Karpas-422 (cell line): ENCODE data around the gene ABI3BP. TPM values are rescaled to one million over a fixed set of nuclear protein-coding genes. Genes with fewer than 3 reads are reported as not detected.

Experiments used
- DNase-seq: peaks from one replicate; pipeline ENCODE4 v3.0.0-alpha.2; 2015
- H2AFZ ChIP-seq: fragments of 200-600 bp; sonication (generic); 2 replicates; pipeline ENCODE4 v1.6.1; 2014; ENCODE audit warnings: antibody characterized with exemption, low read length, mixed read lengths
- H3K27ac ChIP-seq: fragments of 200-600 bp; sonication (generic); 2 replicates; pipeline ENCODE4 v1.5.1; 2014; ENCODE audit warnings: mild to moderate bottlenecking, low read length, moderate library complexity
- H3K27me3 ChIP-seq: fragments of 200-600 bp; sonication (generic); 2 replicates; pipeline ENCODE4 v1.6.1; 2014; ENCODE audit warnings: low read length, mixed read lengths
- H3K36me3 ChIP-seq: fragments of 200-600 bp; sonication (generic); 2 replicates; pipeline ENCODE4 v1.6.1; 2014; ENCODE audit warnings: low read length, mixed read lengths; ENCODE audit not compliant: insufficient read depth
- H3K4me1 ChIP-seq: fragments of 200-600 bp; sonication (generic); 2 replicates; pipeline ENCODE4 v1.6.1; 2014; ENCODE audit warnings: mild to moderate bottlenecking, low read length, mixed read lengths
- H3K4me2 ChIP-seq: fragments of 200-600 bp; sonication (generic); 2 replicates; pipeline ENCODE4 v1.6.1; 2014; ENCODE audit warnings: low read length, low read depth, mild to moderate bottlenecking; ENCODE audit not compliant: poor library complexity, severe bottlenecking
- H3K4me3 ChIP-seq: fragments of 200-600 bp; sonication (generic); 2 replicates; pipeline ENCODE4 v1.5.1; 2014; ENCODE audit warnings: mild to moderate bottlenecking, antibody characterized with exemption, low read length, mixed read lengths
- H3K79me2 ChIP-seq: fragments of 200-600 bp; sonication (generic); 2 replicates; pipeline ENCODE4 v1.6.1; 2014; ENCODE audit warnings: mild to moderate bottlenecking, low read length, mixed read lengths
- H3K9ac ChIP-seq: fragments of 200-600 bp; sonication (generic); 2 replicates; pipeline ENCODE4 v1.6.0; 2014; ENCODE audit warnings: low read length
- H3K9me2 ChIP-seq: fragments of 200-600 bp; sonication (generic), shearing (Covaris generic); replicated peaks from 2 replicates; pipeline ENCODE4 v1.6.0; 2014; ENCODE audit warnings: mild to moderate bottlenecking, low read length, moderate library complexity; ENCODE audit not compliant: insufficient read depth
- H3K9me3 ChIP-seq: fragments of 300-700, 200-600 bp; sonication (generic); 2 replicates; pipeline ENCODE4 v1.6.1; 2014; ENCODE audit warnings: low read length, mixed read lengths
- H4K20me1 ChIP-seq: fragments of 200-600 bp; sonication (generic); 2 replicates; pipeline ENCODE4 v1.6.1; 2014; ENCODE audit warnings: mild to moderate bottlenecking, antibody characterized with exemption, low read length, low read depth; ENCODE audit not compliant: insufficient read depth
- total RNA-seq: library from RNA; depleted of rRNA; stranded (reverse); fragments of >200 nt; shearing (Covaris generic); gene quantifications from 2 replicates; pipeline ENCODE4 v1.2.3, GENCODE V29; 2014; ENCODE audit warnings: low replicate concordance

ABI3BP gene
- total RNA-seq, 1 experiment from 2014 or later: not detected

DNA sequence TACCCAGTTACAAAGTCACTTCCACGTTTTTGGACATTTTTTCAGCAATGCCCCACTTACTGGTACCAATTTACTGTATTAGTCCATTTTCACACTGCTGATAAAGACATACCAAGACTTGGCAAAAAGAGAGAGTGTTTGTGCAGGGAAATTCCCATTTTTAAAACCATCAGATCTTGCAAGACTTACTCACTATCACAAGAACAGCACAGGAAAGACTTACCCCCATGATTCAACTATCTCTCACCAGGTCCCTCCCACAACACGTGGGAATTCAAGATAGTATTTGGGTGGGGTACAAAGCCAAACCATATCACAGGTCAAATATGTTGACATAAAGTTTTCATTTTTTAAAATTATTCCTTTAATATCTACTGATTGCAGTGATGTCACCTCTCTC, 16.2 kb upstream of the ABI3BP start:
- Histone ChIP-seq H3K9ac (no peak overlapping the region), H2AFZ (no peak overlapping the region), H4K20me1 (no peaks in the 10 kb centered on the region), H3K36me3 (no peaks in the 10 kb centered on the region), H3K27ac (no peak overlapping the region), H3K79me2 (no peaks in the 10 kb centered on the region), H3K4me1 (no peaks in the 10 kb centered on the region), H3K27me3 (0 out of 2 replicates have a peak, but pooled peaks cover 2% of the 10 kb centered on the region), H3K9me3 (no peaks in the 10 kb centered on the region), H3K9me2 (no peaks in the 10 kb centered on the region), H3K4me3 (no peak overlapping the region), H3K4me2 (no peak overlapping the region)
- no peak for DNase-seq

DNA sequence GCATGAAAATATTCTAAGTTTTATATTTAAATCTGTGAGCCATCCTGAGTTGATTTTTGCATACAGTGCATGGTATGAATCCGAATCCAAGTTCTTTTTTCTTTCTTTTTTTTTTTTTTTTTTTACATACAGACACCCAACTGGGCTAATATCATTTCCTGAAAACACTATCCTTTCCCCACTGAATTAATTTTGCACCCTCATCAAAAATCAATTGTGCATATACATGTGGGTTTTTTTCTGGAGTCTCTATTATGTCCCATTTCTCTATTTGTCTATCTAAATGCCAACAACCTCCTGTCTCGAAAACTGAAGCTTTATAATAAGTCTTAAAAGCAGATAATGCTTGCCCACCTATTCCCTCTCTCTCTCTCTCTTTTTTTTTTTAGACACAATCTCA, 5.9 kb upstream of the ABI3BP start:
- DNase-seq: no peak
- Histone ChIP-seq H3K9me3 (no peaks in the 10 kb centered on the region), H3K4me2 (no peak overlapping the region), H3K9ac (no peak overlapping the region), H4K20me1 (no peaks in the 10 kb centered on the region), H2AFZ (no peak overlapping the region), H3K4me3 (no peak overlapping the region), H3K27ac (no peak overlapping the region), H3K9me2 (no peaks in the 10 kb centered on the region), H3K36me3 (no peaks in the 10 kb centered on the region), H3K27me3 (no peaks in the 10 kb centered on the region), H3K79me2 (no peaks in the 10 kb centered on the region), H3K4me1 (no peaks in the 10 kb centered on the region)

DNA sequence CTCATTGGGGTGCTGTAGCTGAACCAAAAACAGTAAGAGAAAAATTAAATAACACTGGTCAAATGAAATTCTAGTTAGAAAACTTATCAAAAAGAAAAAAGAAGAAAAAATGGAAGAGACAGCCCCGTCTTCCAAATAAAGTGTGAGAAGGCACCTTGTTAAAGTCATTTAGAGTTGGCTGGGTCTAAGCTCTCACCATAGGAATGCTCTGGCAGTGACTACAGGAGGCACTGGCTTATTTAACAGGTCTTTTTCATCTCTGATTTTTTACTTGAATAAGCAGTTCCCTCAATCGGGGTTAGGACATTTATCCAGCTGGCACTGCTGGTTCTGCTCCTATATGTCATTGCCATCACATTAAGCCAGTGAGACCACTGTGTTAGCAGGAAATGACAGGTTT, 1.6 kb upstream of the ABI3BP start:
- Histone ChIP-seq H3K4me2 (no peak overlapping the region), H4K20me1 (no peaks in the 10 kb centered on the region), H3K4me1 (no peaks in the 10 kb centered on the region), H3K9me2 (no peaks in the 10 kb centered on the region), H2AFZ (no peak overlapping the region), H3K79me2 (no peaks in the 10 kb centered on the region), H3K9ac (no peak overlapping the region), H3K27me3 (no peaks in the 10 kb centered on the region), H3K27ac (no peak overlapping the region), H3K4me3 (no peak overlapping the region), H3K36me3 (no peaks in the 10 kb centered on the region), H3K9me3 (no peaks in the 10 kb centered on the region)
- no peak for DNase-seq

DNA sequence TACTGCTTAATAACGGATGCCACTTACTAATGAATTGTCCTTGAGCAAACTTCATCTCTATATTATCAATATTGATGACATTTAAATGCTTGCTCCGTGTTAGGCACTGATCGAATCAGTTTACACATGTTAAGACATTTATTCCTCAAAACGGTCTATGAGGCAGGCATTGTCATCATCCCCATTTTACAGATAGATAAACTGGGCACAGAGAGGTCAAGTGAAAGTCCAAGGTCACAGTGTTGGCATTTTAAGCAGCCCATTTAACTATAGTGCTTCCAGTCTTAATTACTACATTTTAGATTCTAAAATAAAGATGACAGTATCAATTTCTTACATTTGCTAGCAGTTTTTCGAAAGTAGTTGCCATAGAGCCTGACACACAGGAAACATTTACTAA, 966 bp upstream of the ABI3BP start:
- Histone ChIP-seq H3K36me3 (no peaks in the 10 kb centered on the region), H4K20me1 (no peaks in the 10 kb centered on the region), H3K9me2 (no peaks in the 10 kb centered on the region), H3K27ac (no peak overlapping the region), H3K4me3 (no peak overlapping the region), H3K9ac (no peak overlapping the region), H3K27me3 (no peaks in the 10 kb centered on the region), H2AFZ (no peak overlapping the region), H3K4me1 (no peaks in the 10 kb centered on the region), H3K9me3 (no peaks in the 10 kb centered on the region), H3K4me2 (no peak overlapping the region), H3K79me2 (no peaks in the 10 kb centered on the region)
- no peak for DNase-seq

DNA sequence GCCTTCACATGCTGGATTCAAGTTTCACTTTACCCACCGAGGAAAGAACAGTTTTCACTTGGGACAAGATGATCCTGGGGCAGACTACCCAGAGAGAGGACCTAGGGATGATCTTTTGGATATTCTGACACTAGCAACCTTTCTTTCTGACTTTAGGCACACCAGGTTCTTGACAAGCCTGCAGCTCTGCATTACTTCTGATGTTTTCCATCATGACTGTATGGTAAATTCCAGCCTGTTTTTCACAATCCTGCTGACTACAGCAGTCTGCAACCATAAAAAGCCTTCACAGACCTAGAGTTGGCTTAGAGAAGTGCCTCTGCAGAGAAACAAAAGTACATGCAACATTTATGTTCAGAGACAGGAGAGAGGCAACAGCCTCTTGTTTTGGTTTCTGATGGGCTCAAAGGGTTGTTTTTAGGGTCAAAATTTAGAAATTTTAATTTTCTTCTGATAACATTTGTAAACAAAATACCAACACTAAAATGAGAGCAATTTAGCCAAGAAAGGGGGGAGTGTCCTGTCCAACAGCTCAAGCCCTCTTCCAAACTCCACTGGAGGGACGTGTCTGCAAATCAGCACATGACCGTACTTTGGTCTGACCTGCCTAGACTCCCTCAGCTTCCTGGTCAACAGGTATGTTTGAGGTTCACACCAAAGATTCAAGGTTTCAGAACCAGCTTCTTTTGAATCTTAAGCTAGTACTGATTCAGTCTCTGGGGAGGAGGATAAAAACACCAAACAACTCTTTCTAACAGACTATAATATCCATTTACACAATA, 799 bp downstream of the ABI3BP start:
- H3K9ac ChIP-seq: no peak overlapping the region
- no peaks in the 10 kb centered on the region for H3K4me1 ChIP-seq
- no peak overlapping the region for H3K4me3 ChIP-seq
- H3K27me3 ChIP-seq: no peaks in the 10 kb centered on the region
- H3K9me2 ChIP-seq: no peaks in the 10 kb centered on the region
- no peak overlapping the region for H3K4me2 ChIP-seq
- no peak overlapping the region for H2AFZ ChIP-seq
- H3K79me2 ChIP-seq: no peaks in the 10 kb centered on the region
- H4K20me1 ChIP-seq: no peaks in the 10 kb centered on the region
- no peak overlapping the region for H3K27ac ChIP-seq
- no peaks in the 10 kb centered on the region for H3K36me3 ChIP-seq
- H3K9me3 ChIP-seq: no peaks in the 10 kb centered on the region
- DNase-seq: no peak

DNA sequence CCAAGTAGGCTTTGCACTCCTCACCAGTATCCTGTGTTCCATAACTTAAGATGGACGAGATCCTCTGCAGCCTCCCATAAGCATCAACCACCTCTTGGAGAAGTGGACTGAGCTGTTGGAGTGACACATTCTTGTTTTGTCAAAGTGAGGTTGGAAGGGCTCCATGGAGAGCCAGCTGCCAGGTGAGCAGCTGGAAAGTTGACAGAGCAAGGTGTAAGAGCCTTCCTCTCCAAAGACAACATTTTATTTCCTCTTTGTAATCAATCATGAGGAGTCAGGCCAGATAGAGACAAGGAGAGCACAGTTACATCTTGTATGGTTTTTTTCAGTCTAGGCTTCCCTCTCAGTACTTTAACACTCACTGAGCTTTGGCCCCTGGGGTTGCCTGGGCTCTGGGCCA, 5.1 kb downstream of the ABI3BP start:
- Histone ChIP-seq H3K9ac (no peak overlapping the region), H3K36me3 (no peaks in the 10 kb centered on the region), H3K9me2 (no peaks in the 10 kb centered on the region), H4K20me1 (no peaks in the 10 kb centered on the region), H2AFZ (no peak overlapping the region), H3K4me3 (no peak overlapping the region), H3K27me3 (no peaks in the 10 kb centered on the region), H3K27ac (no peak overlapping the region), H3K4me2 (no peak overlapping the region), H3K4me1 (no peaks in the 10 kb centered on the region), H3K79me2 (no peaks in the 10 kb centered on the region), H3K9me3 (no peaks in the 10 kb centered on the region)
- DNase-seq: no peak

DNA sequence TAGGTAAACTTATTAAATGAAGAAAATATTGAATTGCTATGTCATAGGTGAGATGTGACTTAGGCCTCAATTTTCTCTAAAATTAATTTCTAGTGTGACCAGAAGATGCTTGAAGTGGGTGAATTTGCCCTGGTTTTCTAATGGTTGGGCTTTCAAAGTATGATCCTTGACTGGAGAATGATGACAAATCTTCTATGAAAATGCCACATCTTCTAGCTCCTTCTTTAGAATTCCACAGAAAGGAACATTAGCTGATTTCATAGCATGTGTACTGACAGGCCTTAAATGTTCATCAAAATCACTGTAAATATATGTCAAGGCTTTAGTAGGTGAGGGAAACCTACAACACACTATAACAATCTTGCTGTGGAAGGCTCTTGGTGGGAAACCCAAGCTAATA, 8.9 kb downstream of the ABI3BP start:
- Histone ChIP-seq H3K4me2 (no peak overlapping the region), H3K4me1 (no peaks in the 10 kb centered on the region), H3K27ac (no peak overlapping the region), H3K9ac (no peak overlapping the region), H3K4me3 (no peak overlapping the region), H2AFZ (no peak overlapping the region), H3K36me3 (no peaks in the 10 kb centered on the region), H3K9me2 (no peaks in the 10 kb centered on the region), H3K79me2 (no peaks in the 10 kb centered on the region), H3K27me3 (no peaks in the 10 kb centered on the region), H4K20me1 (no peaks in the 10 kb centered on the region), H3K9me3 (no peaks in the 10 kb centered on the region)
- DNase-seq: no peak

DNA sequence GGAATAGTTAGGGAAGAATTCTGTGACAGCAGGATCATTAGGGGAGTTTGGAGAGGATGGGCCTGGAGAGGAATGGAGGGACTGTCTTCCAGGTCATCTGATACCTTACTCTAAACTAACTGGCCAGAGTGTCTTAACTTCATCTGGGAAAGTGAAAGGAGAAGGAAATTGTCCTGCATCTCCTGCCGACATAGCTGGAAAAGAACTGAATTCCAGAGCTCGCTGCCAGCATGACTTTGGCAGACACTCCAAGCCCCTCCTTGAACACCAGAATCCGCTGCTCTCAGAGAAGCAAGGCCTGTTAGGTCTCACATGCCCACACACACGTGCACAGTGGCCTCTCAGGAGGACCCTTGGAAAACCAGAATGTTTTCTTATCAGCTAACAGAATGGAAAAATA, 10.5 kb downstream of the ABI3BP start:
- no peak overlapping the region for H3K27ac ChIP-seq
- no peaks in the 10 kb centered on the region for H3K9me2 ChIP-seq
- H3K27me3 ChIP-seq: no peaks in the 10 kb centered on the region
- no peaks in the 10 kb centered on the region for H4K20me1 ChIP-seq
- no peak overlapping the region for H3K4me3 ChIP-seq
- H3K79me2 ChIP-seq: no peaks in the 10 kb centered on the region
- H3K4me2 ChIP-seq: no peak overlapping the region
- no peaks in the 10 kb centered on the region for H3K9me3 ChIP-seq
- H3K4me1 ChIP-seq: no peaks in the 10 kb centered on the region
- no peak for DNase-seq
- H3K36me3 ChIP-seq: no peaks in the 10 kb centered on the region
- no peak overlapping the region for H3K9ac ChIP-seq
- H2AFZ ChIP-seq: no peak overlapping the region; the same call in 1 of the 2 replicates
